ENCODE results near the gene TTC21B. TPM values are rescaled to one million over a fixed set of nuclear protein-coding genes. Genes with fewer than 3 reads are reported as not detected.

The TTC21B gene
- total RNA-seq, 1 donor from 2014 or later: 12.0 TPM

DNA sequence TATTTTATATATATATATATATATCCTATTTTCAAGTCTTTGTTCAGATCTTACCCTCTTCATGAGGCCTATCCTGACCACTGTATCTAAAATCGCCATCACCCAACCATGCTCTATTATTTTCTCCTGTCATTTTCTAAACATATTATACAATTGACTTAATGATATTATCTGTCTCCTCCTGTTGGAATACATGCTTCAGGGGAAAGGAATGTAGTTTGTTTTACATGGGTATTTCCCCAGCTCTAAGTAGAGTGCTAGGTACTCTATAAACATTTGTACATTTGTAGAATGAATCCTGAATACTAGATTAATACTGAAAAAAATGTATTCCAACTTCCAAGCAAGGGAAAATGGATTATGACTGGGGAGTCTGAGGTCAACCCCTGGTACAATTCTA lies 26.2 kb downstream of the TTC21B start:
- Mint-ChIP-seq H3K27me3 (ENCODE audit: low read depth, unreplicated experiment) (no peaks in the 10 kb centered on the region), H3K9me3 (ENCODE audit: unreplicated experiment) (no peaks in the 10 kb centered on the region), H3K4me1 (ENCODE audit: low read depth, unreplicated experiment) (peaks cover 6% of the 10 kb centered on the region), H3K27ac (ENCODE audit: unreplicated experiment) (no peak overlapping the region), H3K4me3 (ENCODE audit: unreplicated experiment) (no peak overlapping the region), H3K36me3 (ENCODE audit: low read depth, unreplicated experiment) (peaks cover 4% of the 10 kb centered on the region)
- Histone ChIP-seq H3K4me1 (ENCODE audit: insufficient read depth, low read length) (no peaks in the 10 kb centered on the region), H3K4me3 (ENCODE audit: insufficient read depth, low read depth, low read length) (no peak overlapping the region), H3K79me2 (ENCODE audit: insufficient read depth, low read length) (no peaks in the 10 kb centered on the region), H2AFZ (ENCODE audit: low read depth, low read length) (no peak overlapping the region), H3K9me3 (ENCODE audit: insufficient read depth, low read depth, low read length) (no peaks in the 10 kb centered on the region), H3K27me3 (ENCODE audit: insufficient read depth, low read length) (no peaks in the 10 kb centered on the region), H3K36me3 (ENCODE audit: insufficient read depth, low read length) (peaks cover 14% of the 10 kb centered on the region), H3K4me2 (ENCODE audit: low read length) (no peak overlapping the region), H3K9ac (ENCODE audit: low read length) (no peak overlapping the region), H3K27ac (ENCODE audit: low read depth, low read length) (no peak overlapping the region), H4K20me1 (ENCODE audit: insufficient read depth, low read length) (no peaks in the 10 kb centered on the region)
- FAIRE-seq (no peak), DNase-seq (ENCODE audit: low read depth) (peak; percentile 7)
- TF ChIP-seq, protein P1, sequence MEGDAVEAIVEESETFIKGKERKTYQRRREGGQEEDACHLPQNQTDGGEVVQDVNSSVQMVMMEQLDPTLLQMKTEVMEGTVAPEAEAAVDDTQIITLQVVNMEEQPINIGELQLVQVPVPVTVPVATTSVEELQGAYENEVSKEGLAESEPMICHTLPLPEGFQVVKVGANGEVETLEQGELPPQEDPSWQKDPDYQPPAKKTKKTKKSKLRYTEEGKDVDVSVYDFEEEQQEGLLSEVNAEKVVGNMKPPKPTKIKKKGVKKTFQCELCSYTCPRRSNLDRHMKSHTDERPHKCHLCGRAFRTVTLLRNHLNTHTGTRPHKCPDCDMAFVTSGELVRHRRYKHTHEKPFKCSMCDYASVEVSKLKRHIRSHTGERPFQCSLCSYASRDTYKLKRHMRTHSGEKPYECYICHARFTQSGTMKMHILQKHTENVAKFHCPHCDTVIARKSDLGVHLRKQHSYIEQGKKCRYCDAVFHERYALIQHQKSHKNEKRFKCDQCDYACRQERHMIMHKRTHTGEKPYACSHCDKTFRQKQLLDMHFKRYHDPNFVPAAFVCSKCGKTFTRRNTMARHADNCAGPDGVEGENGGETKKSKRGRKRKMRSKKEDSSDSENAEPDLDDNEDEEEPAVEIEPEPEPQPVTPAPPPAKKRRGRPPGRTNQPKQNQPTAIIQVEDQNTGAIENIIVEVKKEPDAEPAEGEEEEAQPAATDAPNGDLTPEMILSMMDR (IDR thresholded peaks at IDR 0.05; ENCODE audit: insufficient read depth, low read depth, low read length): no peak
- no peak for TF ChIP-seq EZH2 (IDR thresholded peaks at IDR 0.05; ENCODE audit: insufficient read depth, low read length)

DNA sequence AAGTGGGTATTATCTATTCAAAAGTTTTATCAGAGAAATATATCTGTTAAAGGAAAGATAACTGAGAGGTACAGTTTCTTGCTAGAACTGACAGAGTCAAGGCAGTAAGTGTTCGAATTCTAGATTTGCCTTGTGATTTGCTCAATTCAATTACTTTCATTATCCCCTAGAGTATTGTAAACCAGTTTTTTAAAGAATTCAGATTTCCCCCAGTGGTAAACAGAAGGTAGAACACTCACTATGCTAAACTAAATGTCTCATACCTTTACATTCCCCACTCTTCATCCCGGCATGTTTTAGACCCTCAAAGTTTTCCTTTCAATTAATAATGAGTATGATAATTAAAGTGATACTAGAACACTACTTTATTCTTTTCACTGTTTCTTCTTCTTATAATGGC lies 28.6 kb downstream of the TTC21B start:
- no peaks in the 10 kb centered on the region for H3K79me2 ChIP-seq (ENCODE audit: insufficient read depth, low read length)
- DNase-seq (ENCODE audit: low read depth) (no peak), FAIRE-seq (no peak)
- no peak overlapping the region for H3K9ac ChIP-seq (ENCODE audit: low read length)
- H3K4me3 ChIP-seq (ENCODE audit: insufficient read depth, low read depth, low read length): no peak overlapping the region
- Mint-ChIP-seq H3K27ac (ENCODE audit: unreplicated experiment) (no peak overlapping the region), H3K36me3 (ENCODE audit: low read depth, unreplicated experiment) (peaks cover 4% of the 10 kb centered on the region), H3K4me3 (ENCODE audit: unreplicated experiment) (no peak overlapping the region), H3K4me1 (ENCODE audit: low read depth, unreplicated experiment) (peaks cover 6% of the 10 kb centered on the region), H3K9me3 (ENCODE audit: unreplicated experiment) (no peaks in the 10 kb centered on the region), H3K27me3 (ENCODE audit: low read depth, unreplicated experiment) (no peaks in the 10 kb centered on the region)
- no peaks in the 10 kb centered on the region for H3K4me1 ChIP-seq (ENCODE audit: insufficient read depth, low read length)
- H3K4me2 ChIP-seq (ENCODE audit: low read length): no peak overlapping the region
- TF ChIP-seq, protein P1 (IDR thresholded peaks at IDR 0.05; ENCODE audit: insufficient read depth, low read depth, low read length): no peak
- no peak for TF ChIP-seq EZH2 (IDR thresholded peaks at IDR 0.05; ENCODE audit: insufficient read depth, low read length)
- H3K36me3 ChIP-seq (ENCODE audit: insufficient read depth, low read length): peaks cover 9% of the 10 kb centered on the region
- H3K27me3 ChIP-seq (ENCODE audit: insufficient read depth, low read length): no peaks in the 10 kb centered on the region
- no peak overlapping the region for H3K27ac ChIP-seq (ENCODE audit: low read depth, low read length)
- H3K9me3 ChIP-seq (ENCODE audit: insufficient read depth, low read depth, low read length): no peaks in the 10 kb centered on the region
- H4K20me1 ChIP-seq (ENCODE audit: insufficient read depth, low read length): no peaks in the 10 kb centered on the region
- H2AFZ ChIP-seq (ENCODE audit: low read depth, low read length): no peak overlapping the region

DNA sequence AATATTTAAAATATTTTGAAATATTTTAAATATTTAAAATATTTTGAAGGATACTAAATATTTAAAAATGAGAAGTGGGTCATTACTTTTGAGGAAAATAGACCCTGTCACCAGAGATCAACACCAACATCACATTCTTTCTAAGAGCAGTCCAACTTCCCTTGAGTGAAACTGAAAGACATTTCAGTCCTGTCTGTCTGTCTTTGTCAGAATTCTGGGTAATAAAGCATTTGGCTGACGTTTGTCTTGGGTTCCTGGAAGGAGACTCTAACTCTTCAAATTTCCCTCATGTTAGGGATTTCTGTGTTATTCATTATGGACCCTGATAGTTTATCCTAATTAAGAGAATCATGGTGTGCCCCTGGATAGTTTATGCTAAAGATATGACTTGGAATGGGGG lies 32.8 kb downstream of the TTC21B start:
- Histone ChIP-seq H3K4me2 (ENCODE audit: low read length) (no peak overlapping the region), H3K9me3 (ENCODE audit: insufficient read depth, low read depth, low read length) (no peaks in the 10 kb centered on the region), H2AFZ (ENCODE audit: low read depth, low read length) (no peak overlapping the region), H3K4me1 (ENCODE audit: insufficient read depth, low read length) (no peaks in the 10 kb centered on the region), H3K27ac (ENCODE audit: low read depth, low read length) (no peak overlapping the region), H3K36me3 (ENCODE audit: insufficient read depth, low read length) (peaks cover 17% of the 10 kb centered on the region), H3K9ac (ENCODE audit: low read length) (no peak overlapping the region), H3K79me2 (ENCODE audit: insufficient read depth, low read length) (no peaks in the 10 kb centered on the region), H3K4me3 (ENCODE audit: insufficient read depth, low read depth, low read length) (no peak overlapping the region), H3K27me3 (ENCODE audit: insufficient read depth, low read length) (no peaks in the 10 kb centered on the region), H4K20me1 (ENCODE audit: insufficient read depth, low read length) (no peaks in the 10 kb centered on the region)
- H3K4me1 Mint-ChIP-seq (ENCODE audit: low read depth, unreplicated experiment): no peaks in the 10 kb centered on the region
- H3K36me3 Mint-ChIP-seq (ENCODE audit: low read depth, unreplicated experiment): no peaks in the 10 kb centered on the region
- FAIRE-seq (no peak), DNase-seq (ENCODE audit: low read depth) (no peak)
- no peak overlapping the region for H3K4me3 Mint-ChIP-seq (ENCODE audit: unreplicated experiment)
- no peaks in the 10 kb centered on the region for H3K9me3 Mint-ChIP-seq (ENCODE audit: unreplicated experiment)
- no peaks in the 10 kb centered on the region for H3K27me3 Mint-ChIP-seq (ENCODE audit: low read depth, unreplicated experiment)
- no peak for TF ChIP-seq EZH2 (IDR thresholded peaks at IDR 0.05; ENCODE audit: insufficient read depth, low read length)
- no peak overlapping the region for H3K27ac Mint-ChIP-seq (ENCODE audit: unreplicated experiment)

Data from astrocyte (in vitro differentiated cells and primary cell).